ENCODE measurements around the gene SCT.
A peak's percentile ranks its signal among the peaks of the same experiment; 100 is the strongest.

SCT gene

GRCh38 chr11:601573-602245 lies 25.3 kb downstream of the SCT start:
- no peak overlapping the region for H3K27ac ChIP-seq
- no peak for DNase-seq
- TF ChIP-seq CTCF (IDR thresholded peaks at IDR 0.05; ENCODE audit: low read depth, low read length, missing control alignments): no peak
- no peaks in the 10 kb centered on the region for H3K27me3 ChIP-seq (replicated peaks)
- no peak overlapping the region for H3K4me3 ChIP-seq (ENCODE audit: low read depth, low read length)
- in situ Hi-C loops (cut with HindIII; ENCODE audit: low pct_ligation_motif_present, low sequenced_read_pairs): no loop called here
- H3K36me3 ChIP-seq (replicated peaks): peaks cover 72% of the 10 kb centered on the region

- Histone ChIP-seq H3K4me3 (ENCODE audit: low read depth, low read length) (no peak overlapping the region), H3K36me3 (replicated peaks) (peaks cover 65% of the 10 kb centered on the region), H3K27ac (no peak overlapping the region), H3K27me3 (replicated peaks) (no peaks in the 10 kb centered on the region)
- no peak for DNase-seq
- no peak for TF ChIP-seq CTCF (IDR thresholded peaks at IDR 0.05; ENCODE audit: low read depth, low read length, missing control alignments)
- in situ Hi-C loops (cut with HindIII; ENCODE audit: low pct_ligation_motif_present, low sequenced_read_pairs): no loop called here
Measured at GRCh38 chr11:598005-598680, 28.8 kb downstream of the SCT start.

GRCh38 chr11:597166-597725 lies 29.7 kb downstream of the SCT start:
- Histone ChIP-seq H3K36me3 (replicated peaks) (peaks cover 69% of the 10 kb centered on the region), H3K27ac (no peak overlapping the region), H3K27me3 (replicated peaks) (no peaks in the 10 kb centered on the region), H3K4me3 (ENCODE audit: low read depth, low read length) (no peak overlapping the region)
- no peak for DNase-seq
- TF ChIP-seq CTCF (IDR thresholded peaks at IDR 0.05; ENCODE audit: low read depth, low read length, missing control alignments): peak; percentile 45
- in situ Hi-C loops (cut with HindIII; ENCODE audit: low pct_ligation_motif_present, low sequenced_read_pairs): no loop called here

- Histone ChIP-seq H3K36me3 (replicated peaks) (peaks cover 62% of the 10 kb centered on the region), H3K27ac (no peak overlapping the region), H3K27me3 (replicated peaks) (no peaks in the 10 kb centered on the region), H3K4me3 (ENCODE audit: low read depth, low read length) (no peak overlapping the region)
- in situ Hi-C loops (cut with HindIII; ENCODE audit: low pct_ligation_motif_present, low sequenced_read_pairs): no loop called here
- DNase-seq: no peak
- no peak for TF ChIP-seq CTCF (IDR thresholded peaks at IDR 0.05; ENCODE audit: low read depth, low read length, missing control alignments)
Measured at GRCh38 chr11:596374-596773, 30.6 kb downstream of the SCT start.

GRCh38 chr11:595400-595799 lies 31.6 kb downstream of the SCT start:
- TF ChIP-seq CTCF (IDR thresholded peaks at IDR 0.05; ENCODE audit: low read depth, low read length, missing control alignments): no peak
- Histone ChIP-seq H3K27ac (no peak overlapping the region), H3K36me3 (replicated peaks) (peaks cover 62% of the 10 kb centered on the region), H3K4me3 (ENCODE audit: low read depth, low read length) (no peak overlapping the region), H3K27me3 (replicated peaks) (no peaks in the 10 kb centered on the region)
- no peak for DNase-seq
- in situ Hi-C loops (cut with HindIII; ENCODE audit: low pct_ligation_motif_present, low sequenced_read_pairs): no loop called here
